HG03280 (cell line): ENCODE measurements around the gene KCNH6.

ENCODE experiments used
- ATAC-seq: cut with Tn5 transposase; IDR thresholded peaks from one replicate; pipeline ENCODE4 v1.9.1; 2021; ENCODE audit warnings: mild to moderate bottlenecking, moderate library complexity; ENCODE audit not compliant: unreplicated experiment

KCNH6 gene

GRCh38 chr17:63533433-63534077 is 10.4 kb downstream of the KCNH6 start:
- ATAC-seq = no peak

DNA sequence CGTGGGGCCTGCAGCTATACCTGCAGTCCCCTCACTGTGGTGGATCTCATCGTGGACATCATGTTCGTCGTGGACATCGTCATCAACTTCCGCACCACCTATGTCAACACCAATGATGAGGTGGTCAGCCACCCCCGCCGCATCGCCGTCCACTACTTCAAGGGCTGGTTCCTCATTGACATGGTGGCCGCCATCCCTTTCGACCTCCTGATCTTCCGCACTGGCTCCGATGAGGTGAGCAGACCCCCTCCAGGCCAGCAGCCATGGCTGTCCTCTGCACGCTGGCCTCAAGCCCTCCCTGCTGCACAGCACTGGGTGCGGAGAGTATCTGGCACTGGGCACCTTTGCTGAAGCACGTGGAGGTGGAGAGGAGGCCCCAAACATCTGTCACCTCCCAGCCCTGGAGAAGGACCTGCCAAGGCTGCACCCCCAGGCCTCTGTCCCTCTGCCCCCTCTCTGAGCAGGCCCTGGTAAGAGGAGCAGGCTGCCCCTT is 11.0 kb downstream of the KCNH6 start:
- ATAC-seq = no peak

DNA sequence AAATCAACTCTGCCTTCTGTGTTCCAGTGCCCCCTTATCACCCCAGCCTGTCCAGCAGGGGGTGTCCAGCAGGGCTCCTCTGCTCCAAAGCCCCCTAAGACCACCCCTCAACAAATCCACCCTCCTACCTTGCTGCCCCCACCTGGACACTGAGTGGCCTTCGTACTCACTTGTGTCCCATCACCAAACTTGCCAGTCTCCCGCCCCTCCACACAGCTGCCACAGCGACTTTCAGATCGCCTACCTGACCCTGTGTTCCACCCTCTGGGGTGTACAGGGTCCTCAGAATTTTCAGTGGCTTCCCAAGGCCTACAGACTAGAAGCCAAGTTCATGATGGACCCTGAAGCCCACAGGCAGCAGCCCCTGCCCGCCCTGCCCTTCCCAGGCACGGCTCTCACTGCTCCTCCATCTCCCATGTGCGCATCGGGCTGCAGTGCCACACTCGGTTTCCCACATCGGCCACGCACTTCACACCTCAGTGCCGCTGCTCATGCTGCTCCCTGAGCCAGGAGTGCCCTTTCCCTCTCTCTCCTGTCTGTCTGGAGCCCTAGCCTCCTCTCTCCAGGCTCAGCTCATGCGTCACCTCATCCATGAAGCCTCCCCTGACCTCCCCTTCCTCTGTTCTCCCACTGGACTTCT is 11.8 kb downstream of the KCNH6 start:
- no peak for ATAC-seq

DNA sequence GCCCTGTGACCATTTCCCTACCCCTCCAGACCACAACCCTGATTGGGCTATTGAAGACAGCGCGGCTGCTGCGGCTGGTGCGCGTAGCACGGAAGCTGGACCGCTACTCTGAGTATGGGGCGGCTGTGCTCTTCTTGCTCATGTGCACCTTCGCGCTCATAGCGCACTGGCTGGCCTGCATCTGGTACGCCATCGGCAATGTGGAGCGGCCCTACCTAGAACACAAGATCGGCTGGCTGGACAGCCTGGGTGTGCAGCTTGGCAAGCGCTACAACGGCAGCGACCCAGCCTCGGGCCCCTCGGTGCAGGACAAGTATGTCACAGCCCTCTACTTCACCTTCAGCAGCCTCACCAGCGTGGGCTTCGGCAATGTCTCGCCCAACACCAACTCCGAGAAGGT is 12.5 kb downstream of the KCNH6 start:
- no peak for ATAC-seq

DNA sequence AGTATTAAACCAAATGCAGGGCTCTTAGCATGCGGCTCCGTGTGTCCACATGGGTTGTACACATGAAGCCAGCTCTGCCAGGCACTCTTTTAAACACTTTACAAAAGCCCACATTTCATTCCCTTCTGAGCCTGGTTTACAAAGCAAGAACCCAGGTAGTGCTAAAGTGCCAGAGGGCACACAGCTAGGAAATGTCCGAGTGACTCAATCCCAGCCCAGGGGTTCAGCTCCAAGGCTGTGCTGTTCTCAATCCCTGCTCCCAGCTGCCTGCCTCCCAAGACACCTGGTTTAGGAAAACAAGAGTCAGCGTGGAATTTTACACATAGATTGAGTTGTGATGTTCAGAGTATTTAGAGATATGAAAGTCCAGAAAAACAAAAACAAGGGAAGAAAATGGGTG is 13.8 kb downstream of the KCNH6 start:
- ATAC-seq = no peak

- no peak for ATAC-seq
Measured at GRCh38 chr17:63537991-63538692, 15.0 kb downstream of the KCNH6 start.

- no peak for ATAC-seq
Measured at GRCh38 chr17:63538693-63539595, 15.8 kb downstream of the KCNH6 start.

DNA sequence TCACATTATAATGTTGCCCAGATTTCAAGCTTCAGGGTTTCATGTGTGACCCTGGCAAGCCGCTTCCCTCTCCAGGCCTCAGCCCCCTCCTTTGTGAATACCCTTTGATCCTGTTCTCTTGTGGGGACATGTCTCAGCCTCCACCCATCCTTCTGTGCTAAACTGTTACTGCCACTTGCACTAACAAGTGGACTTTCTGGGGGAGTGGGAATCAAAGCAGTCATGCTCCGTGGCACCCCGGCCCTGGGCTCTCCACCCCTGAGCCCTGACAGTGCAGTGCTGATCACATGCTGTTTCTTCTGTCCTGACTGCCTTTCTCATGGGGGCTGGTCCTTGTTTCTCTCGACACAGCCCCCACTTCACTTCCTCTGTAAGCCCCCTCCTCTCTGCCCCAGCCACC is 17.4 kb downstream of the KCNH6 start:
- ATAC-seq = no peak

GRCh38 chr17:63542218-63542545 is 19.0 kb downstream of the KCNH6 start:
- ATAC-seq = no peak

DNA sequence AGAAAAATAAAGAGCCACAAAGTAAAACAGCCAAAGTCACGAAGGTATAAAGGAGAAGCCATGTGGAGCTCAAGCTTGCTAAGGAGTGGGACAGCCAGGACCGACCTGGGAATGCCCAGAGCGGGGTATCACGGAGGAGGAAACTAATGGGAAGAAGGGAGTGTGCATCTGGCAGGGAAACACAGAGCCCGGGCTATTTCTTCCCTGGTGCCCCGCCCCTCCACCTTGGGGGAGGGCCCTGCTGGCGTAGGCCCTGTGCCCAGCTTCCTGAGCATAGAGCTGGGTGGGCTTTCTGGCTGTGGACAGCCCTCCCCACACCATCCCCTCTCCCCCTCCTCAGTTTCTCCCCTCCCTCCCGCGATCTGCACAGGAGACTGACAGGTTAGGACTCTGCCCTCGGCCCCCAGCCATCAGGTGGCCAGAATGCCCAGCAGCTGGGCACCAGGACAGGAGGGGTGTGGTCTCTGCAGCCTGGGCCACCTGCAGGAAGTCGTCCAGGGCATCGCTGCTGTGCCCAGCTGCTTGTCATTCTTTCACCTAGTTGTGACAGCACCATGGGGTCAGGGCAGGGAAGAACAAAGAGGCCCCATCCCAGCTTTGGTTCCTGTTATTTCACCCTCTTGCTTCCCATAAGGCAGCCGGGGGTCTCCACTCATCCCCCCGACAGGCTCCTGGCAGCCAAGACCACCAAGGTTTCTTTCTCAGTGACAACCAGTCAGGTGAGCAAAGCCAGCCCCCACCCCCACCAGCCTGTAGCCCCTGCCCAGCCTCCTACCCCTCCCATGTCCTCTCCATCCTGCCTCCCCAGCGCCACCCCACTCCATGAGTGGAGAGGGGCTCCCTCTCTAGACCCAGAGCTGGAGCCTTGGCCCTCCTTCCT is 20.0 kb downstream of the KCNH6 start:
- ATAC-seq = no peak

DNA sequence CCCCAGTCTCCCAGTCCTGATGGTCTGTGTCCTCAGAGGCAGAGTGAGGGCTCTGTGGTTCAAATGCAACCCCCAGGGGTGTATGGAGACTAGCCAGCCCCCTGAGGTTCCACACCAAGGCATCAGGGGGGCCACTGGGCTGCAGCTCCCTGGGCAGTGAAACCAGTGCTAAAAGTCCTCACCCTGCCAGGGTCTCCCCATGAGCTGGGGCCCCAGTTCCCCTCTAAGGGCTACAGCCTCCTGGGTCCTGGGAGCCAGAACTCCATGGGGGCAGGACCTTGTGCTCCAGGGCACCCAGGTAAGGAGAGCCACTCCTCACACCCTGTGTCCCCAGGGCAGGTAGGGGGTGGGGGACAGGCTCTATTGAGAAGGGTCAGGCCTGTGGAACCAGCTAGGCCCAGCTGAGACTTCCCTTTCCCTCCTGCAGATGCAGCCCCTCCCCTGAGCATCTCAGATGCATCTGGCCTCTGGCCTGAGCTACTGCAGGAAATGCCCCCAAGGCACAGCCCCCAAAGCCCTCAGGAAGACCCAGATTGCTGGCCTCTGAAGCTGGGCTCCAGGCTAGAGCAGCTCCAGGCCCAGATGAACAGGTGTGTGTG is 20.8 kb downstream of the KCNH6 start:
- no peak for ATAC-seq

DNA sequence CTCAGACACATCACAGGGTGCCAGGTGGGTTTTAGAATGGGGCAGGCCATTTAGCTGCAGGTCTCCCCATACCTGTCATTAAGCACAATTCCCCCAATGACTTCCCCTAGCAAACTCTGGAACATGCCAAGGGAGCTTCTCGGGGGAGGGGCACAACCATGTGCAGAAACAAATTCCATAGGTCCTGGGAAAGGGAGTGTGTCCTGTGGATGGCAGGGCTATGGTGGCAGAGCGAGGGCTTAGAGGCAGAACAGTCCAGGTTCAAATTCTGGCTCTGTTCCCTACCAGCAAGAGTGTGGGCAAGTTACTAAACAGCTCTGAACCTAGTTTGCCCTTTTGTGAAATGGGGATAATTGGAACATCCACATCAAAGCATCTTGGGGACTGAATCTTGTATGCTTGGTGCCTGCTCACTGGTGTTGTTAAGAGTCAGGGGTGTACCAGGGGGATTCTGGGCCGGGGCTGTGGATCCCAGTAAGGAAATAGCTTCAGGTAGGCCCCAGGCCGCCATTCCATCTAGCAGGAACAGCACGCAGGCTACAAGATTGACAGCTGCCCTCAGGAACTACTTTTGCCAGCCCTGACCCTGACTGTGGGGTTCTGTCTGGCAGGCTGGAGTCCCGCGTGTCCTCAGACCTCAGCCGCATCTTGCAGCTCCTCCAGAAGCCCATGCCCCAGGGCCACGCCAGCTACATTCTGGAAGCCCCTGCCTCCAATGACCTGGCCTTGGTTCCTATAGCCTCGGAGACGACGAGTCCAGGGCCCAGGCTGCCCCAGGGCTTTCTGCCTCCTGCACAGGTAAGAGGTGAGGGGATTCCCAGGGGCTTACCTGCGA is 21.5 kb downstream of the KCNH6 start:
- ATAC-seq = no peak

GRCh38 chr17:63546308-63547082 is 23.3 kb downstream of the KCNH6 start:
- ATAC-seq = no peak

- no peak for ATAC-seq
Measured at GRCh38 chr17:63547083-63547523, 23.9 kb downstream of the KCNH6 start.

- ATAC-seq = peak; percentile 13
Measured at GRCh38 chr17:63549289-63549945, 26.3 kb downstream of the KCNH6 start.

GRCh38 chr17:63549946-63550816 is 27.0 kb downstream of the KCNH6 start, which contains the start of gene DCAF7:
Gene DCAF7 (plus strand): TSS chr17:63550477. CDS start chr17:63550678, 201 bp downstream.
- ATAC-seq = peak; percentile 93
